Esophagus squamous epithelium (tissue), 5 donors: Measurements from ENCODE around the gene AQP1. TPM values are rescaled to one million over a fixed set of nuclear protein-coding genes. Genes with fewer than 3 reads are reported as not detected.

Experiments used
- DNase-seq: peaks from one replicate; lab custom pipeline; 2025; lab: John Stamatoyannopoulos, UW
- H3K27ac ChIP-seq, 4 donors: fragments of 200-600 bp; sonication (generic); one replicate each; pipeline ENCODE4 v1.5.1; 2016 to 2019; ENCODE audit warnings: mild to moderate bottlenecking in 1 of 4
- H3K27me3 ChIP-seq, 4 donors: fragments of 200-600 bp; sonication (generic); 1 replicate in 3 of 4; 2 replicates in 1 of 4; pipeline versions ENCODE4 v1.5.1 to v1.6.0; 2017 to 2021; ENCODE audit warnings: antibody characterized with exemption in 1 of 4
- H3K36me3 ChIP-seq, 3 donors: fragments of 200-600 bp; sonication (generic); one replicate each; pipeline ENCODE4 v1.5.1; 2016 to 2019
- H3K4me1 ChIP-seq, 3 donors: fragments of 200-600 bp; sonication (generic); one replicate each; pipeline ENCODE4 v1.5.1; 2017 to 2019
- H3K4me3 ChIP-seq, 4 donors: fragments of 200-600 bp; sonication (generic); 1 replicate in 3 of 4; 2 replicates in 1 of 4; pipeline ENCODE4 v1.5.1; 2016 to 2019; ENCODE audit warnings: mild to moderate bottlenecking in 2 of 4, moderate library complexity in 1 of 4
- H3K9me3 ChIP-seq, 3 donors: fragments of 200-600 bp; sonication (generic); one replicate each; pipeline ENCODE4 v1.5.1; 2016 to 2019
- POLR2A ChIP-seq, 4 donors: fragments of 450-650 bp; IDR thresholded peaks; one replicate each; pipeline ENCODE4 v1.6.1; 2017; ENCODE audit warnings: antibody characterized with exemption in 4 of 4, mild to moderate bottlenecking in 4 of 4, moderate library complexity in 3 of 4
- WGBS, 2 donors: methylation state at CpG; one replicate each; pipeline ENCODE4 v1.1.5; 2018; 5-methylcytosine and 5-hydroxymethylcytosine counted together
- intact Hi-C: fragments of 100-400 bp; cut with DNase I; formaldehyde crosslinking; loops from one replicate; pipeline ENCODE4 v1.15.0; 2022
- total RNA-seq, 4 donors: library from RNA; depleted of rRNA; stranded (reverse); fragments of >200 nt; gene quantifications; one replicate each; pipeline ENCODE4 v1.1.0, GENCODE V29; 2016
- TF ChIP-seq, protein P1 (sequence below), 6 experiments: fragments of 450-650 bp in 4 of 6; fragments of 200-600 bp in 2 of 6; sonication (generic) in 2 of 6; IDR thresholded peaks; one replicate each; pipeline ENCODE4 v1.5.1; 2016 to 2019; ENCODE audit warnings: antibody characterized with exemption in 6 of 6, mild to moderate bottlenecking in 4 of 6, moderate library complexity in 4 of 6
- donor health status: DM: yes; HTN: yes; CAD: no.

Gene AQP1
- total RNA-seq, 4 donors from 2014 or later: 14.9 to 159 (median 44.7) TPM

- intact Hi-C loops: no loop called here
- no peak for DNase-seq
Observed at GRCh38 chr7:30900053-30900452, 11.6 kb upstream of the AQP1 start.

DNA sequence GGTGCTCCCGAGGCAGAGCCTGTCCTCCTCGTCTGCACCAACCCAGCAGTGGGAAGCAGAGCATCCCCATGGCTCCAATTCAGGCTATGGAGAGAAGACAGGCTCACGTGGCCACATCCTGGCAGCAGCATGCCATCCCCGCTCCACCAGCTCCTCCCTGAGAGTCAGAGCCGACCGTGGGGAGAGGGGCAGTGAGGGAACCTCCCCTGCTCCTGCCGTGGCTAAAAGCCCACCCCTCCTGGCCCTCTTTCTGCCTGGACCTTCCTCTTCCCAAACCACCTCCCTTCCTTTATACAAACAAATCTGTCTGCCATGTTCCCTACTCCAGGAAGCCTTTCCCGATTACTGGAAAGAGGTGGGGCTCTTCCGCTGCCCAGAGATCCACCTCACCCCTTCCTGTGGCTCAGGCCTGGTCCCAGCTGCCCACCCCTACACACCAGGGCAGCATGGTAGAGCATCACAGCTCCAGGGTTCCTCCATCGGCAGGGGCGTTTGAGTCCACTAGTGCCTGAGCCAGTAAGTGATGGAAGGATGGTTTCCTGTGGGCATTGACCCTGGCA is 10.8 kb upstream of the AQP1 start:
- intact Hi-C loops: no loop called here
- WGBS, 2 donors: 59 to 85% methylated on average over 8 to 9 of the region's 11 CpGs
- Histone ChIP-seq H3K4me1 (peaks cover 22 to 63% (median 37%) of the 10 kb centered on the region in 3 donors), H3K27ac (peak overlapping the region; percentile 12 to 75 (median 60)), H3K9me3 (no peaks in the 10 kb centered on the region), H3K4me3 (no peak overlapping the region), H3K36me3 (no peaks in the 10 kb centered on the region), H3K27me3 (no peaks in the 10 kb centered on the region)
- DNase-seq: no peak
- TF ChIP-seq, protein P1, sequence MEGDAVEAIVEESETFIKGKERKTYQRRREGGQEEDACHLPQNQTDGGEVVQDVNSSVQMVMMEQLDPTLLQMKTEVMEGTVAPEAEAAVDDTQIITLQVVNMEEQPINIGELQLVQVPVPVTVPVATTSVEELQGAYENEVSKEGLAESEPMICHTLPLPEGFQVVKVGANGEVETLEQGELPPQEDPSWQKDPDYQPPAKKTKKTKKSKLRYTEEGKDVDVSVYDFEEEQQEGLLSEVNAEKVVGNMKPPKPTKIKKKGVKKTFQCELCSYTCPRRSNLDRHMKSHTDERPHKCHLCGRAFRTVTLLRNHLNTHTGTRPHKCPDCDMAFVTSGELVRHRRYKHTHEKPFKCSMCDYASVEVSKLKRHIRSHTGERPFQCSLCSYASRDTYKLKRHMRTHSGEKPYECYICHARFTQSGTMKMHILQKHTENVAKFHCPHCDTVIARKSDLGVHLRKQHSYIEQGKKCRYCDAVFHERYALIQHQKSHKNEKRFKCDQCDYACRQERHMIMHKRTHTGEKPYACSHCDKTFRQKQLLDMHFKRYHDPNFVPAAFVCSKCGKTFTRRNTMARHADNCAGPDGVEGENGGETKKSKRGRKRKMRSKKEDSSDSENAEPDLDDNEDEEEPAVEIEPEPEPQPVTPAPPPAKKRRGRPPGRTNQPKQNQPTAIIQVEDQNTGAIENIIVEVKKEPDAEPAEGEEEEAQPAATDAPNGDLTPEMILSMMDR (IDR thresholded peaks at IDR 0.05): no peak
- TF ChIP-seq POLR2A (IDR thresholded peaks at IDR 0.05): no peak

More at GRCh38 chr7:30900053-30900452, 11.6 kb upstream of the AQP1 start:
- WGBS, 2 donors: 46 to 58% methylated on average over 4 to 9 of the region's 9 CpGs
- Histone ChIP-seq H3K4me3 (no peak overlapping the region), H3K27me3 (no peaks in the 10 kb centered on the region), H3K9me3 (no peaks in the 10 kb centered on the region), H3K36me3 (no peaks in the 10 kb centered on the region), H3K4me1 (peaks cover 16 to 62% (median 29%) of the 10 kb centered on the region in 3 donors), H3K27ac (peak overlapping the region; percentile 12 to 75 (median 60))
- TF ChIP-seq, protein P1 (IDR thresholded peaks at IDR 0.05): no peak
- TF ChIP-seq POLR2A (IDR thresholded peaks at IDR 0.05): no peak

DNA sequence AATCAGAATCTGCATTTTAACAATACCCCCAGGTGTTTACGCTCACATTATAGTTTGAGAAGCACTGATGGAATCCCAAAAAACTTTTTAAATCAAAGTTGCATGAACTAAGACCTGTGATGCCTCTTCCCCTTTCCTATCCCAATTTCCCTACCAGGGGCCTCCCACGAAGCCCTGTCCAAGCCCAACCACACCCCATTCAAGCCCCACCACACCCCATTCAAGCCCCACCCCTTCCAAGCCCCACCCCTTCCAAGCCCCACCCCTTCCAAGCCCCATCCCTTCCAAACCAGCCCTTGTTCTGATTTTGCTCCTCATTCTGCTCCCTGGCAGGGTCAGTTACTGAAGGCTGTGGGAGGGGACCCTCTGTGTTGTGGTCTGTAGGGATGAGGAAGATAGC is 9.8 kb upstream of the AQP1 start:
- intact Hi-C loops: no loop called here
- 76% methylated on average over 2 of the region's 2 CpGs for WGBS, 2 donors
- Histone ChIP-seq H3K9me3 (no peaks in the 10 kb centered on the region), H3K4me1 (peaks cover 24 to 65% (median 44%) of the 10 kb centered on the region in 3 donors), H3K4me3 (no peak overlapping the region), H3K27me3 (no peaks in the 10 kb centered on the region), H3K27ac (peak overlapping the region in 1 of 4 donors; percentile 74), H3K36me3 (no peaks in the 10 kb centered on the region)
- TF ChIP-seq, protein P1 (IDR thresholded peaks at IDR 0.05): no peak
- no peak for TF ChIP-seq POLR2A (IDR thresholded peaks at IDR 0.05)
- no peak for DNase-seq

GRCh38 chr7:30902466-30902865 is 9.2 kb upstream of the AQP1 start:
- no peak for DNase-seq
- 87% methylated on average over 9 of the region's 11 CpGs; no CpG with 5 or more reads in 1 of the 2 donors for WGBS, 2 donors
- no peaks in the 10 kb centered on the region for H3K9me3 ChIP-seq
- no peak overlapping the region for H3K27ac ChIP-seq
- no peak overlapping the region for H3K4me3 ChIP-seq
- intact Hi-C loops: no loop called here
- H3K4me1 ChIP-seq: peaks cover 18 to 64% (median 38%) of the 10 kb centered on the region in 3 donors
- no peak for TF ChIP-seq POLR2A (IDR thresholded peaks at IDR 0.05)
- TF ChIP-seq, protein P1 (IDR thresholded peaks at IDR 0.05): no peak
- no peaks in the 10 kb centered on the region for H3K36me3 ChIP-seq
- no peaks in the 10 kb centered on the region for H3K27me3 ChIP-seq

DNA sequence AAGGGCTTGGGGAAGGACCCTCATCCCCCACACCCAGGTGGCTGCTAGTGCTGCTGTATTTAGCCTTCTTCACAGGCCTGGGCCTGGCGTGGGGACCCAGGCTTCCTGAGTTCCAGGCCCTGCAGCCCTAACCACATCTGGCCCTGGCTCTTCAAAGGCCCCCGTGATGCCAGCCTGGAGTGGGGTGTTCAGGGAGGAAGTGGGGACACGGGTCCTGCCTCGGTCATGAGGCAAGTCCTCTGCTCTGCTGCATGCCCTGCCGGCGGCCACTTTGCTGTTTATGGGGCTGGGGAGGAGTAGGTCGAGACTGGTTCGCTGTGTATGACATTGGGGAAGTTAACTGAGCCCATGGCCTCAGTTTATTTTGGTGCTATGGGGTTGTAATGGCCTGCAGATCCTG is 8.5 kb upstream of the AQP1 start:
- 96% methylated on average over 4 of the region's 8 CpGs; no CpG with 5 or more reads in 1 of the 2 donors for WGBS, 2 donors
- peaks cover 16 to 64% (median 42%) of the 10 kb centered on the region in 3 donors for H3K4me1 ChIP-seq

More for the DNA sequence above, 8.5 kb upstream of the AQP1 start:
- Histone ChIP-seq H3K4me3 (no peak overlapping the region), H3K27ac (no peak overlapping the region), H3K27me3 (no peaks in the 10 kb centered on the region), H3K36me3 (no peaks in the 10 kb centered on the region), H3K9me3 (no peaks in the 10 kb centered on the region)
- DNase-seq: no peak
- TF ChIP-seq, protein P1 (IDR thresholded peaks at IDR 0.05): no peak
- intact Hi-C loops: no loop called here
